Stimulated activated CD4-positive, alpha-beta T cell treated with anti-CD3 and anti-CD28 coated beads, Interleukin-15, amount 100 ng/mL, for 1 hour (primary cell): ENCODE measurements around the gene LCAT.
A peak's percentile ranks its signal among the peaks of the same experiment; 100 is the strongest.

ENCODE experiments used
- DNase-seq, 2 donors: peaks; one replicate each; pipeline ENCODE4 v3.0.0-alpha.2; 2020; ENCODE audit warnings: low read depth in 1 of 2, low spot score in 1 of 2

The LCAT gene

DNA sequence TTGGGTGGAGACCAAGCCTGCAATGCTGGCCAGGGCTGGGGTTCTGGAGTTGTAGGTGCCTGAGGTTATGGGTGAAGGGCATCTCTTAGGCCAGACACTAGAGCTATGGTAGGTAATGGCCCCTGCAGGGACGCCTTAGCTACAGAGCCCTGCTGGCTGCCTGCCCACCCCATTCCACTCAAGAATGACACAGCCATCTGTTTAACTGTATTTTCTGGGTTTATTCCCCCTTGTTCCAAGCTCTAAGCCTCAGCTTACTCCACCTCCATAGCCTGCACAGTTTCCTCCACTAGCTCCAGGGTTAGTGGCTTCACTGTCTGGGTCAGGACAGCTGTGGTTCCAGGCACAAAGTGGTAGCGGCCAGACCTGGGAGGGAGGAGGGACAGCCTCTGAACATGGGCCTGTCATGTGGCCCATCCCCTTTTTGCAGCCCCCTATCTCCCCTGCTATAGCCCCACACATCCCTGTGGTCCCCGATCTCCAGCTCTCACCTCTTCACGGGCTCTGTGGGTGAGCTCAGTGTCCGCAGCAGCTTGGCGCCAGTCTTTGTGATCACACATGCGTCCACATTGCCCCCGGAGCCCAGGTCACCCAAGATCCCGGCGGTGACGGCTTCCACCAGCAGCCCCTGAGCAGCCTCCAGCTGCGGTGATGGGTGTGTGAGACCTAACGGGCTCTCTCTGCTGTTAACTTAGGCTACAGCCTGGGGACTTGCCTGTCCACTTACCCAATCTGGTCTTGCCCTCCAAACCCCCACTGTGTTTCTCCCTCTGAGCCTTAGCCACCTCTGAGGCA, 9.4 kb downstream of the LCAT start:
- no peak for DNase-seq

DNA sequence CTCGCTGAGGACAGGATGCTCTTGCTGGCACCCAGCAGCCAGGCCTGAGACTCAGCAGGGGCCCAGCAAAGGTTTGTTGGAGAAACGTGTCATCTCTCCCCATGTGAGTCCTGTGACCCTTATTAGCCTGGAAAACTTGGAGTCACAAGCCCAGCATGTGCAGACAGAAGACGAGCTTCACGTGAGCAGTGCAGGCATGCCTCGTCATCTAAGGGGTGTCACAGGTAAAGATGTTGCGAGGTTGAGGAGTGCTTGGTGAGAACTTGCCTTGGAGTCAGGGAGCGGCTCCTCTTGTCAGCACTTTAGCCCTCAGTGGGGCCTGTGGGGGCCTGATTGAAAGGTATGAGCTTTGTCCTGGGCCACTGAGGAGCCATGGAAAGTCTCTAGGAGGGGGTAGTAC, 10.1 kb downstream of the LCAT start:
- no peak for DNase-seq

DNA sequence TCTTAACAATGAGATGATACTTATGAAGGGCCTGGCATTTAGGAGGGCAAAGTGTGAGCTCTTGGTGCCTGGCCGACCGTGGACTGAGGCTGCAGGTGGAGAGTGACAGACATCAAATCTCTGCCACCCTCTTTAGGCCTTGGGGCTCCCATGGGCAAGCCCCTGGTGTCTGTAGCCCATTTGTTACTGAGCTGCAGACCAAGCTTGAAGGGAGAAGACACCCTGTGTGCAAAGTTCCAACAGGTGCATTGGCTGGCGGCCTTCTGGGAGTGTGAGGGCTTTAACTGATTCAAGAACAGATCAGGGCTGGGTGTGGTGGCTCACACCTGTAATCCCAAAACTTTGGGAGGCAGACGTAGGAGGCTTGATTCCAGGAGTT, 11.5 kb downstream of the LCAT start:
- DNase-seq, result no peak

DNA sequence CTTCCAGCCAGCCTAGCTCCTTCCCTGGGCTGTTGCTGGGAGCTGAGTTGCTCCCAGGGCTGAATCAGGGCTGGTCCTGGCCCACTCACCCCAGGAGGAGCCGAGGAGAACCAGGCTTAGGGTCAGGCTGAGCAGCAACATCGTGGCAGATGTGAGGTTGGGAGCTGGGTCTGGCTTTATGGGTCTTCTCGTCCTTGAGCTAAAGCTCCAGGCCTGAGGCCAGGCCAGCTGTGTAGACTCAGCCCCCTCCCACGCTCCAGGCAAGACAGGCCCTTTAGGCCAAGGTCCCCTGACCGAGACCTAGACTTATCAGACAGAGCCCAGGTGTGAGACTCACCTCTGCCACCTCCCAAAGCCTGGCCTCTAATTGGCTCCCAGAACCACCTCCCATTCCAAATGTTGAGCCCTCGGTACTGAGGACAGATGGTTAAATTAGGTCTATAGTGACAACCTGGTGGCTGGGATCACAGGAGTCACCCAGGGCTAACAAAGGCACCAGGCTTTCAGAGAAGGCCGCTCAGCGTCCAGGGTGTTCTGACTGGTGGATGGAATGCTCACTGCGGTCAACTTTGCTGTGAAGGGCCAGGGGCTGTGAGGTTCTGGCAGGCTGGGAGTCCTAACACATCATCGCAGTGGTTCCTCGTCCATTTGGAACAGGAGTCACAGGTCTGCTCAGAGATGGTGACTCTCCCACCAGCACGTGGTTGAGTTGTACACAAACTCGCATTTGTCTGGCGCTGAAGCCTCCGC, 12.0 kb downstream of the LCAT start, which contains the start of gene CTRL:
CTRL (minus strand) TSS at position 151 of the 750 bp plus-strand sequence; CDS start at position 141, 10 bp downstream.
- no peak for DNase-seq

DNA sequence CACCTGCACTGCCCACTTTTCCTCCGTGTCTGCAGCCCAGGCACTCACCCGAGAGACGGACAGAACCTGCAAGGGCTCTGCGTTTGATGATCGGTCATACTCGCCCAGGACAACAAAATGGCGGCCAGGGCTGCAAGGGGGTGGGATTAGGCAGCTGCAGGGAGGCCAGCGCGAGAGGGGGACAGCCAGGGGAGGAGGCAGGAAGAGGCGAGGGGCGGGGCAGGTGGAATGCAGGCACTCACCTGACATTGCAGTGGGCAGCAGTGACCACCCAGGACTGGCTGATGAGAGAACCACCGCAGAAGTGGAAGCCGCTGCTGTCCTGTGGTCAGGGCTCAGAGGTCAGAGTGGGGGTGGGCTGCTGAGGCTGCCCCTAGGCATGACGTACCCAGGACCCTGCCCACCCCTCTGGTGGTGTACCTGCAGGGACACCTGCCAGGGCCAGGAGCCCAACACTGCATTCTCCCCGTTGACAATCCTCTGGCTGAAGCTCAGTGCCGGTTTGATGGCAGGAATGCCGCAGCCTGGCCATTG, 13.2 kb downstream of the LCAT start:
- DNase-seq, result no peak

DNA sequence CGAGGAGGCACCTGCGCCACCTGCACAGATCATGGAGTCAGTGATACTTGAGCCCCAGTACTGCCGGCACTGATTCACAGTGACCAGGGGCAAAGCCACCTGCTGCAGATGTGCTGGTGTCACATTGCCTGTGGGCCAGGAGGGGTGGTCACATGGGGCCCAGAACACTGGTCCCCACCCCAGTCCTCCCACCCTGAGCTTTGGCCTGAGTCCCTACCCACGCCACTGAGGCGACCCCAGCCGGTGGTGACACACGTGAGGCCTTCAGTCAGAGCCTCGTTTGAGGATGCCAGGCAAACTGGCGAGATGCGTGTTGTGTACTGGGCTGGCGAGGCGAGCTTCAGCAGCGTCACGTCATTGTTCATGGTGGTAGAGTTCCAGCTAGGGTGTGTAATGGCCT, 13.7 kb downstream of the LCAT start:
- no peak for DNase-seq

DNA sequence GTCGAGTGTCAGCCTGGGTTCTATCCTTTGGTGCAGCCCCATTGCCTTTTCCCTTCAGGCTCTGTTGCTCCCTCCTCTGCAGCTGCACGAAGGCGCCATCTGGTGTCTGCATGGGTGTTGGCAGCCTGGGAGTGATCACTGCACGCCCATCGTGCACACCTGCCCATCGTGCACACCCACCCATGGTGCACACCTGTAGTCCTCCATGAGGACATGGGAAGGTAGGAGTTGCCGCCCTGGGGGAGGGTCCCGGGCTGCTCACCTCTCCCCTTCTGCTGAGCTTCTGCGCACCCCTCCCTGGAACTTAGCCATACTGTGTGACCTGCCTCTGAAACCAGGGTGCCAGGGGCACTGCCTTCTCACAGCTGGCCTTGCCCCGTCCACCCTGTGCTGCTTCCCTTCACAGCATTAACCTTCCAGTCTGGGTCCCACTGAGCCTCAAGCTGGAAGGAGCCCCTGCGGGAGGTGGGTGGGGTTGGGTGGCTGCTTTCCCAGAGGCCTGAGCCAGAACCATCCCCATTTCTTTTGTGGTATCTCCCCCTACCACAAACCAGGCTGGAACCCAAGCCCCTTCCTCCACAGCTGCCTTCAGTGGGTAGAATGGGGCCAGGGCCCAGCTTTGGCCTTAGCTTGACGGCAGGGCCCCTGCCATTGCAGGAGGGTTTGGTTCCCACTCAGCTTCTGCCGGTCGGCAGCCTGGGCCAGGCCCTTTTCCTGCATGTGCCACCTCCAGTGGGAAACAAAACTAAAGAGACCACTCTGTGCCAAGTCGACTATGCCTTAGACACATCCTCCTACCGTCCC, 15.2 kb downstream of the LCAT start:
- DNase-seq, result peak; percentile 52 to 65

DNA sequence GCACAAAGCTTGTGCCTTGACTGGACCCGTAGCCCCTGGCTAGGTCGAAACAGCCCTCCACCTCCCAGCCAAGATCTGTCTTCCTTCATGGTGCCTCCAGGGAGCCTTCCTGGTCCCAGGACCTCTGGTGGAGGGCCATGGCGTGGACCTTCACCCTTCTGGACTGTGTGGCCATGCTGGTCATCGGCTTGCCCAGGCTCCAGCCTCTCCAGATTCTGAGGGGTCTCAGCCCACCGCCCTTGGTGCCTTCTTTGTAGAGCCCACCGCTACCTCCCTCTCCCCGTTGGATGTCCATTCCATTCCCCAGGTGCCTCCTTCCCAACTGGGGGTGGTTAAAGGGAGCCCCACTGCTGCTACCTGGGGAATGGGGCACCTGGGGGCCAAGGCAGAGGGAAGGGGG, 15.8 kb downstream of the LCAT start:
- DNase-seq, result no peak

DNA sequence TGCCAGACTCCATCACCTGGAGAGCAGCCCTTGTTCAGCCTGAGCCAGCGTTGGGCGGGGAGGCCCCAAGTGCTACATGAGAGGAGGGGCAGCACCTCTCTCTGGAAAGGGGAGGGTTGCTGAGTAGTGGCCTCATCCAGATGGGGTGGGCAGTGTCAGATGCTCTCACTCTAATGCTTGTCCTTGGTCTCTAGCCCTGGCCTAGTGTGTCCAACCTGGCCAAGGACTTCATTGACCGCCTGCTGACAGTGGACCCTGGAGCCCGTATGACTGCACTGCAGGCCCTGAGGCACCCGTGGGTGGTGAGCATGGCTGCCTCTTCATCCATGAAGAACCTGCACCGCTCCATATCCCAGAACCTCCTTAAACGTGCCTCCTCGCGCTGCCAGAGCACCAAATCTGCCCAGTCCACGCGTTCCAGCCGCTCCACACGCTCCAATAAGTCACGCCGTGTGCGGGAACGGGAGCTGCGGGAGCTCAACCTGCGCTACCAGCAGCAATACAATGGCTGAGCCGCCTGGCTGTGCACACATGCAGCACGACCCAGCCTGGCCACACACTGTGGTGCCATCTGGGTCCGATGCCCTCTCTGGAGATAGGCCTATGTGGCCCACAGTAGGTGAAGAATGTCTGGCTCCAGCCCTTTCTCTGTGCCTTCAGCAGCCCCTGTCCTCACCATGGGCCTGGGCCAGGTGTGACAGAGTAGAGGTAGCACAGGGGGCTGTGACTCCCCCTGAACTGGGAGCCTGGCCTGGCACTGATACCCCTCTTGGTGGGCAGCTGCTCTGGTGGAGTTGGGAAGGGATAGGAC, 16.6 kb downstream of the LCAT start:
- DNase-seq, result no peak

DNA sequence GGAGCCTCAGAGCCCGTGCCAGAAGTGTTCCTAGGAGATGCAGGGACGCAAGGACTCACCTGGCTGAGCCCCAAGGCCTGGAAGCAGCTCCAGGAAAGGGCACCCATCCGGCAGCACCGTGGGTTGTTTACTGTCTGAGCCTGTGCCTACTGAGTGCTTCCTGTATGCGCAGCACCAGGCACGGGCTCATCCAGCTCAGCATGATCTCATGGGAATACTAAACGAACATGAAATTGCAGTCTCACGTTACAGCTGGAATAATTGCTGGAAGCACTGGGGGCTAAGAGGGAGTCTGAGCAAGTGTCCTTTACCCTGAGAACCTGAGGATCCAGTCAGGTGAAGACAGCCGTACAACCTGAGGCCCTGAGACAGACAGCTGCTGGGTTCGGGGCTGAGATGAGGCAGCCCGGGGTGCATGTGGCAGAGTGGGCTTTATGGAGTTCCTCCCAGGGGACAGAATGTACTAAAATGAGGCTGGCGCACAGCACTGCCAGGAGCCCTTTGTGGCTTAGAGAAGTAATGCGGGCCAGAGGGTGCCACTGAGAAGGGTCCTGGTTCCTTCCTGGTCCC, 17.7 kb downstream of the LCAT start:
- DNase-seq, result no peak

DNA sequence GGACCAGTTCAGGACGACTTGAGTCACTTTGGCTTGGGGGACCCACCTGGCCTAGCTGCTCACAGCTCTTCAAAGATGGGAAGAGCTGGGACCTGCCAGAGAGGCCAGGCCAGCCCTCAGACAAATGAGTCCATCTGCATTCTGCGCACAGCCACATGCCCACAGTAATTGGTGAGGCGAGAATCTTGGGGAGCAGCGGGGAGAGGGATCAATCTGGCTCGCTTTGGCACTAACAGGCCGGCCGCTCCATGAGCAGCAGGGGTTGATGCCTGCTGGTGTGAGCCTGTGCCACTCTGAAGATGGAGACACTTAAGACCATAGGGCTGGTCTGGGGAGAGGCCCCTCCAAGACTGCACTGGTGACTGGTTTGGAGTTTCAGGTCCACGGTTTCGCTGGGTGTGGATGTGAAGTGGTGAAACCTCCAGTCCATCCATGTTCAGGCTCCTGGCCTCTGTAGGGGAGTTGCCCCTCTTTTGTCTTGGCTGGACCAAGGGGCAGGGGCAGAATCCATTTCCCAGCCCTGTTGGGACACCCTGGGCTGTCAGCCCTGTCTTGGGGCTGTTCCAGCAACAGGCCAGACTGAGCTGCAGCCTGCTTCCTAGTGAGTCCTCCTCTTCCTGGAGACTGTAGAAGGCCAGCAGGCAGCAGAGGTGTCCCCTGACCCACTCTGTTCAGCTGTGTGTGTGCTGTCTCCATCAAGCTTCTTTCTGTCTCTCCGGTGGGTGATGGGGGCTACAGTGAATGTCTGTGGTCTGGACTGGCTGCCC, 19.6 kb downstream of the LCAT start:
- DNase-seq, result no peak

DNA sequence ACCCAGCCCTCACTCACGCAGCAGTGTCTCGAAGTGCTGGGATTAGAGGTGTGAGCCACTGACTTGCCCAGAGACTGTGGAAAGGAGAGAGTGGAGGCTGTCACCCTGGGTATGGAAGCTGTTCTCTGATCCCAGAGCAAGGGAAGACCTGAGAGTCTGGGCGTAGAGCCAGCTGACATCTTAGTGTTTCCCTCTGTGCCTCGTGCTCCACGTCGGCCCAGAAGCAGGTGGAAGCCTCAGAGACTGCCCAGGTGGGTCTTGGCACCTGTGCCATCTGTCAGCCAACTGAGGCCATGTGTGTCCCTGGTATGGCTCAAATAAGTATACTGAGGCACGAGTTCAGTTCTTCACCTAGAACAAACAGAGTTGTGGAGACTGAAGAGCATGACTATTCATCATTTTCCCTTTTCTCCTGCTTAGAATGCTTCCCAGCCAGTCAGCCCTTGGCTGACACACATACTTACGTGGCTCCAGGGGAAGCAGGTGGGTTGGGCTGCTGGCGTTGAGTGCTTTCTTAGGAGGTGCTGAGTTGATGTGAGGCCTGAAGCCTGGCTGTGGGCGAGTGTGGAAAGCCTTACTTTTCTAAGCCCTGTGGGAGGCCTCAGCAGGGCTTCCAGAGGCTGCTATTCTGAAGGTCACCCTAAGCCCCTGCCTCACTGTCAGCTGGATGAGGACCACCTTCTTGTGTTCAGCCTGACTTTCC, 20.4 kb downstream of the LCAT start:
- DNase-seq, result no peak

DNA sequence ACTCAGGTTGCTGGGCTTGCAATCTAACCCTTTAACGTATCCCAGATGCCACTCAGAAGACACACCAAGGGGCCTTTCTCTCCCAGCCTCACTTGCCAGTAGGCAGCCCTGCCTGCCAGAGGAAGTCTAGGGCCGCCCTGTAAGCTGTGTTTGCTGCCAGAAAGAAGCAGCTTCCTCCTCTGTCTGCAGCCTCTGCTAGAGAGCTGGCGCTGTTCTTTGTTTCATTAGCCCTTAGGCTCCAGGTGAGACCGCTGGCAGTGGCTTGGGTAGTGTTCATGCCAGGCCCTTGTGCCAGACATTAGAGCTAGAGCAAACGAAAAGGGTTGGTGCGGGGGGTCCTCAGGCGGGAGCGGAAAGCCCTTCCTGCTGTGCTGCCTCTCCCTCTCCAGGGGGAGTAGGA, 21.2 kb downstream of the LCAT start:
- DNase-seq, result no peak

DNA sequence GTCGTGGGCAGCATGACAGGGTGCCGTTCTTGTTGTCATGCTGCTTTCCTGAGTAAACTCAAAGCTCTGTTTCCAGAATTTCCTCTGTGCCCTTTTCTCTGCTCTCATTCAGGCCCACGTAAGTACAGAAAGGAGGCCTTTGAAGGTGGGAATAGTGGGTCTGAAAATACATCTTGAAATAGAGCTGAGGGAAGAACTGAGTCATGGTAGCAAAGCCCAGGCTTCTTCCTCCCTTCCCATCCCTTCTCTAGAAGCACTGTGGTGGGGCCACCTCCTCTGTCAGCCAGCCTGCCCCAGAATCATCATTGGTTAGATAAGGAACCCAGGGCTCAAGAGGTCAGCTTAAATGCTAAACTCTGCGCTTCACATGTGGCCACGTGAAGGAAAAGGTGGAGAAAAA, 21.7 kb downstream of the LCAT start:
- no peak for DNase-seq

DNA sequence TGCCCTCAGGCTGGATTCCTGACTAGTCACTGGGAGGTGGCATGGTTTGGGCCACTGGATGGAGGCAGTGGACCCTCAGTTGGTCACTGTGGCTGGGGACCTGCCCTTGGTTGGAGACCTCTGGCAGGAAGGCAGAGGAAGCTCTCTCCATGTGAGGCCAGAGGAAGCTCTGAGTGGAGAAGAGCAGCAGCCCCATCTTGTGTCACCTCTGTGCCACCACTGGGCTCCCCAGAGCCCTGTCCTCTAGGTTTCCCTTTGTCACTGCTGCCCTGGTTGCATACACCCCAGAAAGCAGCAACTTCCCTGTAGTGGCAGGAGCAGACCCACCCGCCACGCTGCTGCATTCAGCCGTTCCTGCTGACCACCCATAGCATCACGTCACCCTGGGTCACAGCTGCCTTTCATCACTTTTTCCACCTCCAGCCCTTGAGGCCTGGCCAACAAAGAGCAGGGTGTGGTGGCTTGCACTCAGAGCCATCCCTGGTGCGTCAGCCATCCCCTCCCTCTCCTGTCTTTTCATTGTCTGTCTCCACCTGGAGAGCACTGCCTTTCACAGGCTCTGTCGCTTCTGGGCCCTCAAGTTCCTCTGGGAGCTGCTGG, 24.2 kb downstream of the LCAT start:
- no peak for DNase-seq

DNA sequence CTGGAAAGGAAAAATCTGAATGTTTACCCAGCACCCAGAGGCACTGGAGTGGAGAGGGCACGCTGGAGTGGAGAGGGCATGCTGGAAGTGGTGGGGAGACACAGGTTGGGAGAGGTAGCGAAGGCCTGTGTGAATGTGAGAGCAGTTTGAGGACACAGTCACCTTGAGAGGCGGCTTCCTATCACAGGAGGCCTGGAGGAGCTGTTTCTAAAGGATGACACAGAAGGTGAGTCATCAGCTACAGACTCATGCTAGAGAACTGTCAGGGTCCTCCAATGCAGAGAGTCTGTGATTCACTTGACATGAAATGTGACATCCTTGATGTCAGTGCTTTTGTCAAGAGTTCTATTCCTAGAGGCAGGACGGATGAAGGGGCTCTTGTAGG, 26.1 kb downstream of the LCAT start:
- DNase-seq, result no peak

DNA sequence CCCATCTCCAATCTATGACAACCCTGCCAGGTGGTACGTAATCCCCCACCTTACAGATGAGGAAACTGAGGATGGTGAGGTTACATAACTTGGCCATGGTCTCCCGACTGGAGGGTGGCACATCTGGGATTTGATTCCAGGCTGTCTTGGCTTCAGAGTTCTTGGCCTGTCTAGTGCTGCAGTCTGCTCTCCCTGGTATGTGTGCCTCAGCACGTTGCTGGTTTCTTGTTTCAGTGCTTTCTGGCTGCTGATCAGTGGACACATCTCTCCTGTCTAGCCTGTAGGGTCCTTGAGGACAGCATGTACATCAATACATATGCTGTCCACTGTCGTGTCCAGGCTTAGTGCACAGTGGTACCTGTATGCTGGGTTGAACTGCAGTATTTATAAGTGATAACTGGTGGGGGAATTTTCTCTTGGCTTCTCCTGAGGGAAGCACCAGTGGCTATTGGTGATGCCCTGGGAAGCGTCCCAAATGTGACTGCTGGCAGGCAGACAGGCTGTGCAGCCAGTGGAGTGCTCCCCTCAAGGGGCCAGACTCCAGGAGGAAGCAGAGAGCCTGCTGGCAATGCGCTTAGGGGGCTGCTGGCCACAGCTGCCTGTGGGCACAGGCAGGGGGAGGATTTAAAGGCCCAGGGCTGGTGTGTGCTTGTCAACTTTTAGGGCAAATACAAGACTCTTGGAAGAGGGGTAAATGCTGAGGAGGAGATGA, 26.6 kb downstream of the LCAT start:
- no peak for DNase-seq
